GM21529 (cell line): ENCODE results near the gene FSHB.
"Not testable (repeated sequence)": the region's sequence is repeated elsewhere in the genome, so short reads cannot be mapped to it uniquely, and the experiment has no call there.

Experiments
- ATAC-seq: cut with Tn5 transposase; IDR thresholded peaks from one replicate; pipeline ENCODE4 v1.9.1; 2021; ENCODE audit not compliant: unreplicated experiment

Gene FSHB

GRCh38 chr11:30230714-30231113, at the start of gene FSHB:
Gene FSHB (plus strand): TSS chr11:30231014. CDS start chr11:30231903, 889 bp downstream.
- no peak for ATAC-seq

GRCh38 chr11:30186748-30187147, 44.1 kb upstream of the FSHB start:
- ATAC-seq = no peak

GRCh38 chr11:30192620-30193019, 38.2 kb upstream of the FSHB start:
- no peak for ATAC-seq

GRCh38 chr11:30196400-30197206, 34.2 kb upstream of the FSHB start:
- ATAC-seq = peak; percentile 96

GRCh38 chr11:30197869-30198268, 32.9 kb upstream of the FSHB start:
- ATAC-seq = no peak

- ATAC-seq = not testable (repeated sequence)
These were observed 27.8 kb upstream of the FSHB start for GRCh38 chr11:30202989-30203388.

- ATAC-seq = no peak
These were observed 27.0 kb upstream of the FSHB start for GRCh38 chr11:30203850-30204249.

- ATAC-seq = peak; percentile 91
These were observed 24.4 kb upstream of the FSHB start for GRCh38 chr11:30206249-30206996.

GRCh38 chr11:30210357-30210756, 20.5 kb upstream of the FSHB start:
- no peak for ATAC-seq

- no peak for ATAC-seq
These were observed 14.3 kb upstream of the FSHB start for GRCh38 chr11:30216534-30216933.

GRCh38 chr11:30218278-30218677, 12.5 kb upstream of the FSHB start:
- no peak for ATAC-seq

- no peak for ATAC-seq
These were observed 5.2 kb upstream of the FSHB start for GRCh38 chr11:30225642-30226041.

GRCh38 chr11:30228323-30228884, 2.4 kb upstream of the FSHB start:
- ATAC-seq = no peak

GRCh38 chr11:30239025-30239424, 8.2 kb downstream of the FSHB start:
- no peak for ATAC-seq

GRCh38 chr11:30244265-30244664, 13.5 kb downstream of the FSHB start:
- no peak for ATAC-seq

GRCh38 chr11:30245621-30246020, 14.8 kb downstream of the FSHB start:
- no peak for ATAC-seq

GRCh38 chr11:30254307-30255298, 23.8 kb downstream of the FSHB start:
- no peak for ATAC-seq

GRCh38 chr11:30255637-30256036, 24.8 kb downstream of the FSHB start:
- ATAC-seq = no peak

- no peak for ATAC-seq
These were observed 26.2 kb downstream of the FSHB start for GRCh38 chr11:30257058-30257457.

- ATAC-seq = no peak
These were observed 27.9 kb downstream of the FSHB start for GRCh38 chr11:30258679-30259078.

GRCh38 chr11:30260813-30261212, 30.0 kb downstream of the FSHB start:
- ATAC-seq = no peak
